GM19035 (cell line): ENCODE measurements around the gene TOP3A.
A peak's percentile ranks its signal among the peaks of the same experiment; 100 is the strongest.

ENCODE experiments used
- ATAC-seq: cut with Tn5 transposase; IDR thresholded peaks from one replicate; pipeline ENCODE4 v1.9.1; 2021; ENCODE audit not compliant: unreplicated experiment

TOP3A gene

DNA sequence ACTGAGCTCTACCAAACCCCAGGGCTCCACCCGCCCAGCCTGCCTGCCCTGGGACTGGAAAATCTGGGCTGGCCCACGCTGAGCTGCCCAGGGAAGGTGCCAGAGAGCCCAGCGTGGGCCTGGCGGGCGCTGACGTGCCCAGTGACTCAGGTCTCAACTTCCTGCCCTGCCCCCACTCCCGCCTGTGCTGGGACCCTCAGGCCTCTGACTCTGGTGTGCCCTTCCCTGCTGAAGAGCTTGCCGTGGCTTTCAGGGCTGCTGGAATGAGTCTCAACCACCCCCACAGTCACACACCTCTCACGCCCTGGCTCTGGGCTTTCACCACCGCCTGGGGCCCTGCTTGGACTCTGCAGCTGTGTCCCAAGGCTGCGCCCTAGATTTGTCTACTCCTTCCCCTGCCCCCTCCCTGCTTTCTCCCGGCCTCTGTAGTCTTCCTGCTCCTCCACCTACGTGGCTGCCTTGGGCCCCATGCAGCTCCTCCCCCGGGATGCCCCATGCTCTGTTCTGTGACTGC, 79.0 kb downstream of the TOP3A start:
- ATAC-seq = no peak

DNA sequence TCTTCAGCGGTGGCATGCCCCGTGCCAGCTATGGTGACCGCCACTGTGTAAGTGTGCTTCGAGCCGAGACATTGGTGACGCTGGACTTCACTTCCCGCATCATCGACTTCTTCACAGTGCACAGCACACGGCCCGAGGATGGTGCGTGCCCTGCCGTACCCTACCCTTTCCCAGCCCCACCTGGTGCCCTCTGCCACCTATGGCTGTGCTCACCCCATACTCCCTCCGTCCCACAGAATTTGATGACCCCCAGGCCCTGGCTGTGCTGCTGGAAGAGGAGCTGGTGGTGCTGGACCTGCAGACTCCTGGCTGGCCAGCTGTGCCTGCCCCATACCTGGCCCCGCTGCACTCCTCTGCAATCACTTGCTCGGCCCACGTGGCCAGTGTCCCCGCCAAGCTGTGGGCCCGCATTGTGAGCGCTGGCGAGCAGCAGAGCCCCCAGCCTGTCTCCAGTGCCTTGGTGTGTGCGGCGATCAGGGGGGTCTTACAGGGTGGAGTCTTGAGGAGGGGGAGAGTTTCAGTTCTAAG, 79.9 kb downstream of the TOP3A start:
- ATAC-seq = no peak

- no peak for ATAC-seq
These were observed 80.8 kb downstream of the TOP3A start for GRCh38 chr17:18233803-18234518.

- no peak for ATAC-seq
These were observed 83.6 kb downstream of the TOP3A start for GRCh38 chr17:18231164-18231563.

GRCh38 chr17:18230288-18231141, 84.3 kb downstream of the TOP3A start:
- ATAC-seq = no peak

- no peak for ATAC-seq
These were observed 85.0 kb downstream of the TOP3A start for GRCh38 chr17:18229771-18230170.

DNA sequence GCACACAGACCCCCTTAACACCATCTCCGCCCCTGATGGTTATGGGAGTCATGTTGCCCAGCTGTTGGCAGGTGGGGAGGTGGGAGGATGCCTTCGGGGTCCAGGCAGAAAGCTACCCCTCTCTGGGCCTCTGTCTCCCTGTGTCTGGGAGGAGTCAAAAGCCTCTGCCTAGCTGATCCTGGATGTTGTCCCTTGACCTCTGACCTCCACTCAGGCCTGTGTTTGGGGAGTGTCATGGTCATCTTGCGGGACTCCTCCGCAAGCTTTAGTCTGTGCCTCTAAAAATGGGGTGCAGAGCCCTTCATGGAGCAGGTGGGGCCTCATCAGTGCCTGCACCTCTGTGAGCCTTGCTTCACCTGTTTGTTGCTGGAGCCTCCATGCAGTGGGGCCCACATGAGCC, 85.5 kb downstream of the TOP3A start:
- ATAC-seq = no peak

DNA sequence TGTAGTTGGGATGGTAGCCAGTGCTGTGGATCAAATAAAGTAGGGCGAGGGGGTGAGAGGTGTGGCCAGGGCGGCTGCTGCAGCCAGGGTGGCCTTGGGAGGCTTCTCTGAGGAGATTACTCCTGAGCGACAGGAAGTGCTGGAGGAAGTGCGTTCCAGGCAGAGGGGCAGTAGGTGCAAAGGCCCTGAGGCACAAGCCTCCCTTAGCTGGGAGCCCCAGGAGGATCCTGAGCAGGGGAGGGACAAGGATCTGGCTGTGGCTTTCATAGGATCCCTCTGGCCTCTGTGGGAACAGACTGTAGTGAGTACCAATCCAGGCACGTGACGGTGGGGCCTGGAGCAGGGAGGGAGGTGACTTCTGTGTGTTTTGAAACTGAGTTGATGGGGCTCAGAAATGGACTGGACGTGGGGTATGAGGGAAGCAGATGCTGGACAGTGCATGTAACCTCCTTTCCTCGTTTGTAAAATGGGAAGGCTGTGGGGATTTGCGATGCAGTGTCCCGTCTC, 86.6 kb downstream of the TOP3A start:
- ATAC-seq = no peak

GRCh38 chr17:18227635-18228034, 87.2 kb downstream of the TOP3A start:
- ATAC-seq = no peak

GRCh38 chr17:18226284-18226945, 88.4 kb downstream of the TOP3A start:
- no peak for ATAC-seq

- ATAC-seq = peak; percentile 27
These were observed 89.0 kb downstream of the TOP3A start for GRCh38 chr17:18225642-18226283.

GRCh38 chr17:18225121-18225641, 89.6 kb downstream of the TOP3A start, which contains the start of gene LLGL1:
TSS of gene LLGL1 (plus strand) at chr17:18225635. CDS start at chr17:18225683, 48 bp downstream.
- ATAC-seq = peak; percentile 86

GRCh38 chr17:18224387-18225120, 90.2 kb downstream of the TOP3A start:
- ATAC-seq = no peak

GRCh38 chr17:18224053-18224386, 90.8 kb downstream of the TOP3A start:
- no peak for ATAC-seq
